Activated CD8-positive, alpha-beta memory T cell treated with anti-CD3 and anti-CD28 coated beads for 36 hours (primary cell): ENCODE measurements around the gene MRGPRD. TPM values are rescaled to one million over a fixed set of nuclear protein-coding genes. Genes with fewer than 3 reads are reported as not detected.
"Not testable (repeated sequence)": the region's sequence is repeated elsewhere in the genome, so short reads cannot be mapped to it uniquely, and the experiment has no call there.

ENCODE experiments used
- CTCF ChIA-PET: fragments of 350-600 bp; sonication (Branson Sonifier 250); formaldehyde crosslinking; loops from one replicate; lab custom pipeline; 2021; ENCODE audit warnings: antibody characterized with exemption; lab: Charles Lee
- POLR2A ChIA-PET: fragments of 350-600 bp; sonication (Branson Sonifier 250); formaldehyde crosslinking; loops from one replicate; lab custom pipeline; 2021; ENCODE audit warnings: antibody characterized with exemption; lab: Charles Lee
- total RNA-seq, 2 experiments: library from RNA; stranded (reverse); gene quantifications; one replicate each; pipeline ENCODE4 v1.2.3, GENCODE V29; 2021

Gene MRGPRD
- total RNA-seq, 2 experiments from 2014 or later: not detected

- CTCF ChIA-PET: no interaction called here
- POLR2A ChIA-PET: no interaction called here
Observed at GRCh38 chr11:68976095-68976494, 4.7 kb downstream of the MRGPRD start.

- ChIA-PET CTCF (no interaction called here), POLR2A (no interaction called here)
Observed at GRCh38 chr11:68974421-68975194, 6.2 kb downstream of the MRGPRD start.

GRCh38 chr11:68973706-68974105, 7.1 kb downstream of the MRGPRD start:
- POLR2A ChIA-PET, CTCF ChIA-PET: not testable (repeated sequence)

GRCh38 chr11:68973219-68973618, 7.6 kb downstream of the MRGPRD start:
- POLR2A ChIA-PET: no interaction called here
- CTCF ChIA-PET: no interaction called here

GRCh38 chr11:68970921-68971636, 9.7 kb downstream of the MRGPRD start:
- ChIA-PET POLR2A (no interaction called here), CTCF (interaction anchor here (0.5 kb wide), 1 partner anchor 81 kb away, joined by 4 read pairs; no protein-coding TSS in a partner anchor)

- ChIA-PET POLR2A (no interaction called here), CTCF (no interaction called here)
Observed at GRCh38 chr11:68969386-68969785, 11.4 kb downstream of the MRGPRD start.

GRCh38 chr11:68968306-68969250, 12.2 kb downstream of the MRGPRD start:
- POLR2A ChIA-PET: no interaction called here
- CTCF ChIA-PET: no interaction called here

- POLR2A ChIA-PET: no interaction called here
- CTCF ChIA-PET: no interaction called here
Observed at GRCh38 chr11:68966894-68967780, 13.6 kb downstream of the MRGPRD start.

GRCh38 chr11:68965901-68966853, 14.6 kb downstream of the MRGPRD start:
- CTCF ChIA-PET: no interaction called here
- POLR2A ChIA-PET: no interaction called here

- ChIA-PET CTCF (no interaction called here), POLR2A (no interaction called here)
Observed at GRCh38 chr11:68963779-68964178, 17.0 kb downstream of the MRGPRD start.

GRCh38 chr11:68962527-68963250, 18.1 kb downstream of the MRGPRD start:
- ChIA-PET CTCF (interaction anchor here (0.7 kb wide), 1 partner anchor 117 kb away, joined by 3 read pairs; no protein-coding TSS in a partner anchor), POLR2A (interaction anchor here (0.5 kb wide), 1 partner anchor 680 kb away, joined by 3 read pairs; no protein-coding TSS in a partner anchor)

- ChIA-PET CTCF (no interaction called here), POLR2A (no interaction called here)
Observed at GRCh38 chr11:68961245-68961644, 19.5 kb downstream of the MRGPRD start.

- POLR2A ChIA-PET: no interaction called here
- CTCF ChIA-PET: no interaction called here
Observed at GRCh38 chr11:68960294-68961071, 20.3 kb downstream of the MRGPRD start.

- POLR2A ChIA-PET: no interaction called here
Observed at GRCh38 chr11:68959465-68960293, 21.1 kb downstream of the MRGPRD start.

GRCh38 chr11:68958211-68958610, 22.6 kb downstream of the MRGPRD start:
- ChIA-PET POLR2A (no interaction called here), CTCF (no interaction called here)

More at GRCh38 chr11:68959465-68960293, 21.1 kb downstream of the MRGPRD start:
- CTCF ChIA-PET: no interaction called here
